Natural killer cell (primary cell): ENCODE measurements around the gene GPR137B. TPM values are rescaled to one million over a fixed set of nuclear protein-coding genes. Genes with fewer than 3 reads are reported as not detected.

Experiments used
- ATAC-seq, 3 donors: fragments of 150-1000 bp in 2 of 3; fragments of 200-7000 bp in 1 of 3; cut with Tn5 transposase; 1 replicate in 1 of 3; 2 replicates in 2 of 3; pipeline ENCODE4 v1.10.0; 2021; ENCODE audit warnings: mild to moderate bottlenecking in 2 of 3, moderate library complexity in 2 of 3
- DNase-seq, 2 donors: peaks; one replicate each; pipeline versions ENCODE4 v3.0.0 to v3.0.0-alpha.2; 2013 to 2021; ENCODE audit warnings: mixed read lengths in 1 of 2
- H3K27ac ChIP-seq: one replicate; pipeline ENCODE4 v1.5.1; 2013; ENCODE audit warnings: mild to moderate bottlenecking, low read length
- H3K27me3 ChIP-seq: one replicate; pipeline ENCODE4 v1.6.1; 2013; ENCODE audit warnings: low read length; ENCODE audit not compliant: control insufficient read depth, insufficient read depth
- H3K36me3 ChIP-seq: one replicate; pipeline ENCODE4 v1.6.1; 2013; ENCODE audit warnings: low read length; ENCODE audit not compliant: control insufficient read depth, insufficient read depth
- H3K4me1 ChIP-seq: one replicate; pipeline ENCODE4 v1.6.1; 2013; ENCODE audit warnings: low read length; ENCODE audit not compliant: control insufficient read depth, insufficient read depth
- H3K4me3 ChIP-seq: one replicate; pipeline ENCODE4 v1.5.1; 2013; ENCODE audit warnings: low read length
- H3K9me3 ChIP-seq: one replicate; pipeline ENCODE4 v1.6.1; 2013; ENCODE audit warnings: low read length; ENCODE audit not compliant: control insufficient read depth, insufficient read depth
- H3K27ac Mint-ChIP-seq, 2 donors: one replicate each; pipeline ENCODE4 v1.8.0; 2022; ENCODE audit warnings: mild to moderate bottlenecking in 2 of 2, mixed read lengths in 2 of 2, moderate library complexity in 1 of 2
- H3K27me3 Mint-ChIP-seq, 2 donors: one replicate each; pipeline ENCODE4 v1.8.0; 2022; ENCODE audit warnings: low read depth in 2 of 2, mixed read lengths in 2 of 2
- H3K36me3 Mint-ChIP-seq: one replicate; pipeline ENCODE4 v1.8.0; 2022; ENCODE audit warnings: mixed read lengths
- H3K4me1 Mint-ChIP-seq, 2 donors: one replicate each; pipeline ENCODE4 v1.8.0; 2022; ENCODE audit warnings: mixed read lengths in 2 of 2
- H3K4me3 Mint-ChIP-seq: one replicate; pipeline ENCODE4 v1.8.0; 2022; ENCODE audit warnings: mild to moderate bottlenecking, moderate library complexity, mixed read lengths
- H3K9me3 Mint-ChIP-seq, 2 donors: one replicate each; pipeline ENCODE4 v1.8.0; 2022; ENCODE audit warnings: mixed read lengths in 2 of 2
- WGBS: methylation state at CpG from one replicate; pipeline ENCODE4 v1.1.7; 2013; ENCODE audit warnings: missing lambda C conversion rate; ENCODE audit not compliant: insufficient coverage; 5-methylcytosine and 5-hydroxymethylcytosine counted together
- intact Hi-C: fragments of 100-400 bp; cut with micrococcal nuclease; formaldehyde crosslinking; loops from one replicate; pipeline ENCODE4 v1.14.2; 2022
- total RNA-seq, 4 donors: library from RNA; stranded (reverse); fragments of 120-200 nt in 1 of 4; gene quantifications; one replicate each; pipeline versions ENCODE4 v1.2.3 to v1.2.4, GENCODE V29; 2013 to 2022
- TF ChIP-seq, protein P1 (sequence below): fragments of 200-600 bp; IDR thresholded peaks from one replicate; pipeline ENCODE4 v1.8.0; 2022; ENCODE audit warnings: antibody characterized with exemption

Gene GPR137B
- total RNA-seq, 3 donors from 2014 or later (not counting 1 experiment from before 2014, with no cell fraction given) = 13.3 to 13.8 (median 13.5) TPM

DNA sequence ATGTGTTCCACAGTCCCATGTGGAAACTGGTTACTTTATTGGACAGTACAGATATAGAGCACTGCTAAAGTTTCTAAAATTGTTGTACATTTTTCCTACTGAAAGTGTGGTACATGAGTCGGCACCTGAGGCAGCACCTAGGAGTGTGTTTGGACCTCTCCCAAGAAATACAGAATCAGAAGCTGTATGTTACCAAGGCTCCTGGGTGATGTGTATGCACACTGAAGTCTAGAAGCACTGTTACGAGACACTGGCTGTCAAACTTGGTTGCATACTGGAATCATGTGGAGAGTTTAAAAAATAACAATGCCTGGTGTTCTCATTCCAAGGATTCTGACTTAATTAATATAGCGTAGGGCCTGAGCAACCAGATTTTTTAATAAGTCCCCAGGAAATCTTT lies 92.8 kb downstream of the GPR137B start:
- Mint-ChIP-seq H3K36me3 (no peaks in the 10 kb centered on the region), H3K4me1 (no peaks in the 10 kb centered on the region), H3K4me3 (no peak overlapping the region), H3K9me3 (no peaks in the 10 kb centered on the region), H3K27me3 (no peaks in the 10 kb centered on the region), H3K27ac (no peak overlapping the region)
- Histone ChIP-seq H3K4me3 (no peak overlapping the region), H3K4me1 (no peaks in the 10 kb centered on the region), H3K27ac (no peak overlapping the region), H3K36me3 (peaks cover 5% of the 10 kb centered on the region), H3K9me3 (no peaks in the 10 kb centered on the region), H3K27me3 (no peaks in the 10 kb centered on the region)
- intact Hi-C loops = no loop called here
- ATAC-seq = no peak
- TF ChIP-seq, protein P1, sequence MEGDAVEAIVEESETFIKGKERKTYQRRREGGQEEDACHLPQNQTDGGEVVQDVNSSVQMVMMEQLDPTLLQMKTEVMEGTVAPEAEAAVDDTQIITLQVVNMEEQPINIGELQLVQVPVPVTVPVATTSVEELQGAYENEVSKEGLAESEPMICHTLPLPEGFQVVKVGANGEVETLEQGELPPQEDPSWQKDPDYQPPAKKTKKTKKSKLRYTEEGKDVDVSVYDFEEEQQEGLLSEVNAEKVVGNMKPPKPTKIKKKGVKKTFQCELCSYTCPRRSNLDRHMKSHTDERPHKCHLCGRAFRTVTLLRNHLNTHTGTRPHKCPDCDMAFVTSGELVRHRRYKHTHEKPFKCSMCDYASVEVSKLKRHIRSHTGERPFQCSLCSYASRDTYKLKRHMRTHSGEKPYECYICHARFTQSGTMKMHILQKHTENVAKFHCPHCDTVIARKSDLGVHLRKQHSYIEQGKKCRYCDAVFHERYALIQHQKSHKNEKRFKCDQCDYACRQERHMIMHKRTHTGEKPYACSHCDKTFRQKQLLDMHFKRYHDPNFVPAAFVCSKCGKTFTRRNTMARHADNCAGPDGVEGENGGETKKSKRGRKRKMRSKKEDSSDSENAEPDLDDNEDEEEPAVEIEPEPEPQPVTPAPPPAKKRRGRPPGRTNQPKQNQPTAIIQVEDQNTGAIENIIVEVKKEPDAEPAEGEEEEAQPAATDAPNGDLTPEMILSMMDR = no peak
- WGBS = 100% methylated on average over 2 of the region's 3 CpGs
- no peak for DNase-seq

DNA sequence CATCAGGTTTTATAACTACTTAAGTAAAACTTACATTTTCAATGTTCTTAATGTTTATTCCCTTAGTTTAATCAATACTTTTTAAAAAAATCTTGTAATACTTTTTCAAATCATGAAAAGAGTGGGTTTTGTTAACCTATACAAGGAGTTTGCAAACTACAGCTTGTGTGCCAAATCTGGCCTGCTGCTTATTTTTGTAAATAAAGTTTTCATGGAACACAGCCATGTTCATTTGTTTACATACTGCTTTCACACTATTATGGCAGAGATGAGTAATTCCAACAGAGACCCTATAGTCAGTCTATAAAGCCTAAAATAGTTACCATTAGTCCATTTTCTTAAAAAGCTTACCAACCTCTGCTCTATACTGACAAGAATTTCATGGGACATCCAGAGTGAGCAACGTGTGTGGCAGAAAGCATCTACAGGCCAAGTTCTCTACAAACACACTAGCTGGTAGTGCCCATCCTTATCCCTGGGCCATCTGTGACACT lies 96.8 kb downstream of the GPR137B start:
- Histone ChIP-seq H3K4me3 (no peak overlapping the region), H3K9me3 (no peaks in the 10 kb centered on the region), H3K4me1 (no peaks in the 10 kb centered on the region), H3K27me3 (no peaks in the 10 kb centered on the region), H3K36me3 (peaks cover 15% of the 10 kb centered on the region), H3K27ac (no peak overlapping the region)
- no peak overlapping the region for H3K4me3 Mint-ChIP-seq
- WGBS = 97% methylated on average over 1 of the region's 1 CpG
- ATAC-seq (no peak), DNase-seq (no peak)
- no peaks in the 10 kb centered on the region for H3K36me3 Mint-ChIP-seq
- no peak overlapping the region for H3K27ac Mint-ChIP-seq
- H3K9me3 Mint-ChIP-seq = no peaks in the 10 kb centered on the region
- H3K4me1 Mint-ChIP-seq = no peaks in the 10 kb centered on the region
- TF ChIP-seq, protein P1 = no peak
- no peaks in the 10 kb centered on the region for H3K27me3 Mint-ChIP-seq
- intact Hi-C loops = no loop called here

DNA sequence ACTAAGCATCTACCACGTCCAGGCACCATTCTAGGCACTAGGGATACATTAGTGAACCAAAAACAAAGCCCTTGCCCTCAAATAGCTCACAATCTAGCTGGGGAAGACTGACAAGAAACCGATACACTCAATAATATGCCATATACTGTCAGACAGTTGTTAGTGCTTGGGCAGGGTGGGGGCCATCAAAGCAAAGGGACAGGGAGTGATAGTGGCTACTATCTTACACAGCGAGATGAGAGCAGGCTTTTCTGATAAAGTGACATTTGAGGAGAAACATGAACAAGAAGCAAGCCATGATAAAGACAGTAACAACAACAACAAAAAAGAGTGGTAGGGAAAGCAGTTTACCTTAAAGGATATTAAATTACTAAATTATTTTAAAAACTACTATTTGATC lies 98.3 kb downstream of the GPR137B start:
- ATAC-seq (no peak), DNase-seq (no peak)
- intact Hi-C loops = no loop called here
- Mint-ChIP-seq H3K27me3 (no peaks in the 10 kb centered on the region), H3K4me3 (no peak overlapping the region), H3K36me3 (no peaks in the 10 kb centered on the region), H3K27ac (no peak overlapping the region), H3K4me1 (no peaks in the 10 kb centered on the region), H3K9me3 (no peaks in the 10 kb centered on the region)
- WGBS = 95% methylated on average over 2 of the region's 3 CpGs
- H3K4me1 ChIP-seq = no peaks in the 10 kb centered on the region
- no peak overlapping the region for H3K27ac ChIP-seq
- H3K9me3 ChIP-seq = no peaks in the 10 kb centered on the region
- H3K27me3 ChIP-seq = no peaks in the 10 kb centered on the region
- TF ChIP-seq, protein P1 = no peak
- H3K4me3 ChIP-seq = no peak overlapping the region
- H3K36me3 ChIP-seq = peaks cover 12% of the 10 kb centered on the region

DNA sequence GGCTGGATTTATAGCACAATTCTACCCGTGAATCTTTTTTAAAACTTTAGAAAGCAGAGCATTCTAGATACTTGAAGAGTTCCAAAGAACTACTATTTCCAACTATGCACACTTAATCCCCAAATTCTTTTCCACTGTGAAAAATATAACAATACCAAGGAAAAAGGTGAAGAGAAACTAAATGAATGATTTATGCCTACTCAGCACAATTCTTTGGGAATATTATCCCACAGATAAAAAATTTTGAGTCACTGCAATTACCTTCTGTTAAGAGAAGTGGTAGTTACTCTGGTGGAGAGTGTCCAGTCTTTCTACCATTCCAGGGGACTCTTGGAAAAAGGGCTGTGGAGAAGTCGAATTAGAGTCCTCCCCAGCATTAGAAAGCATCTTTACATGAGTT lies 100.2 kb downstream of the GPR137B start:
- H3K9me3 ChIP-seq = no peaks in the 10 kb centered on the region
- Mint-ChIP-seq H3K9me3 (no peaks in the 10 kb centered on the region), H3K27ac (no peak overlapping the region), H3K4me3 (no peak overlapping the region), H3K4me1 (no peaks in the 10 kb centered on the region), H3K36me3 (no peaks in the 10 kb centered on the region), H3K27me3 (no peaks in the 10 kb centered on the region)
- TF ChIP-seq, protein P1 = no peak
- no peak for DNase-seq
- 93% methylated on average over 2 of the region's 2 CpGs for WGBS
- H3K36me3 ChIP-seq = peaks cover 12% of the 10 kb centered on the region
- no peaks in the 10 kb centered on the region for H3K27me3 ChIP-seq
- no peak overlapping the region for H3K27ac ChIP-seq
- intact Hi-C loops = no loop called here
- no peaks in the 10 kb centered on the region for H3K4me1 ChIP-seq
- no peak for ATAC-seq
- H3K4me3 ChIP-seq = no peak overlapping the region
